HEK293 (cell line): ENCODE data around the gene NKX1-1.

ENCODE experiments used
- CTCF ChIA-PET: fragments of 350-600 bp; formaldehyde crosslinking; extraction: SDS; loops from one replicate; lab custom pipeline; 2021; ENCODE audit warnings: antibody characterized with exemption; lab: Yijun Ruan, JAX
- POLR2A ChIA-PET: fragments of 300-600 bp; formaldehyde crosslinking; extraction: SDS; loops from one replicate; lab custom pipeline; 2020; ENCODE audit warnings: antibody characterized with exemption, inconsistent platforms; lab: Yijun Ruan, JAX
- H3K27ac ChIP-seq: fragments of 200-500 bp; sonication (Bioruptor generic); 2 replicates; pipeline ENCODE4 v1.5.1; 2014; ENCODE audit warnings: low read depth, low read length, control low read depth, inconsistent platforms; ENCODE audit errors: extremely low read depth
- H3K36me3 ChIP-seq, 2 experiments: fragments of 200-500 bp in 1 of 2; sonication (Bioruptor generic) in 1 of 2; 1 replicate in 1 of 2; 2 replicates in 1 of 2; pipeline ENCODE4 v1.5.1; 2014 to 2017; ENCODE audit warnings: inconsistent platforms in 2 of 2, low read length in 2 of 2; ENCODE audit not compliant: control insufficient read depth in 2 of 2, insufficient read depth in 1 of 2
- H3K4me1 ChIP-seq: fragments of 200-500 bp; sonication (Bioruptor generic); 2 replicates; pipeline ENCODE4 v1.5.1; 2014; ENCODE audit warnings: mild to moderate bottlenecking, low read length, inconsistent platforms; ENCODE audit not compliant: control insufficient read depth, insufficient read depth
- H3K4me3 ChIP-seq: 2 replicates; pipeline ENCODE4 v1.5.1; 2011; ENCODE audit warnings: low read depth, mild to moderate bottlenecking, control low read depth, low read length, moderate library complexity
- H3K9me3 ChIP-seq: fragments of 200-500 bp; sonication (Bioruptor generic); 2 replicates; pipeline ENCODE4 v1.5.1; 2014; ENCODE audit warnings: low read depth, low read length, inconsistent platforms; ENCODE audit not compliant: control insufficient read depth, insufficient read depth
- EGR2 ChIP-seq: fragments of 450-650 bp; formaldehyde crosslinking; IDR thresholded peaks from 2 replicates; pipeline ENCODE4 v1.5.1; 2016; ENCODE audit warnings: low read depth, missing biosample characterization, missing genetic modification characterization
- IKZF3 ChIP-seq: fragments of 450-650 bp; IDR thresholded peaks from 2 replicates; pipeline ENCODE4 v1.5.0; 2018; ENCODE audit warnings: missing biosample characterization, mild to moderate bottlenecking, missing genetic modification characterization, moderate library complexity
- KLF1 ChIP-seq: fragments of 450-650 bp; formaldehyde crosslinking; IDR thresholded peaks from 2 replicates; pipeline ENCODE4 v1.5.1; 2016; ENCODE audit warnings: missing biosample characterization, missing genetic modification characterization
- TCF7L2 ChIP-seq: IDR thresholded peaks from 2 replicates; pipeline ENCODE4 v1.6.1; 2011; ENCODE audit warnings: low read depth, mild to moderate bottlenecking, inconsistent platforms, low read length, moderate library complexity, borderline replicate concordance
- ZFHX2 ChIP-seq: fragments of 450-650 bp; formaldehyde crosslinking; conservative IDR thresholded peaks from 2 replicates; pipeline ENCODE4 v1.5.1; 2016; ENCODE audit warnings: missing biosample characterization, missing genetic modification characterization
- ZFP37 ChIP-seq: fragments of 450-650 bp; formaldehyde crosslinking; IDR thresholded peaks from 2 replicates; pipeline ENCODE4 v1.5.1; 2016; ENCODE audit warnings: missing biosample characterization, missing genetic modification characterization
- ZNF121 ChIP-seq: fragments of 450-650 bp; formaldehyde crosslinking; IDR thresholded peaks from 2 replicates; pipeline ENCODE4 v1.5.1; 2016; ENCODE audit warnings: missing biosample characterization, missing genetic modification characterization
- ZNF133 ChIP-seq: fragments of 450-650 bp; formaldehyde crosslinking; IDR thresholded peaks from 2 replicates; pipeline ENCODE4 v1.5.1; 2016; ENCODE audit warnings: missing biosample characterization, missing genetic modification characterization
- ZNF146 ChIP-seq: fragments of 450-650 bp; formaldehyde crosslinking; IDR thresholded peaks from 2 replicates; pipeline ENCODE4 v1.5.1; 2016; ENCODE audit warnings: missing biosample characterization, missing genetic modification characterization
- ZNF292 ChIP-seq: fragments of 450-650 bp; formaldehyde crosslinking; IDR thresholded peaks from 2 replicates; pipeline ENCODE4 v1.5.1; 2016; ENCODE audit warnings: low read depth, missing biosample characterization, missing genetic modification characterization, borderline replicate concordance
- ZNF433 ChIP-seq: fragments of 450-650 bp; formaldehyde crosslinking; IDR thresholded peaks from 2 replicates; pipeline ENCODE4 v1.5.1; 2016; ENCODE audit warnings: missing biosample characterization, missing genetic modification characterization, low read depth
- ZNF473 ChIP-seq: fragments of 450-650 bp; formaldehyde crosslinking; IDR thresholded peaks from 2 replicates; pipeline ENCODE4 v1.5.1; 2017; ENCODE audit warnings: missing biosample characterization, missing genetic modification characterization
- ZNF530 ChIP-seq: fragments of 450-650 bp; formaldehyde crosslinking; IDR thresholded peaks from 2 replicates; pipeline ENCODE4 v1.5.1; 2016; ENCODE audit warnings: low read depth, missing biosample characterization, missing genetic modification characterization
- ZNF544 ChIP-seq: fragments of 450-650 bp; formaldehyde crosslinking; IDR thresholded peaks from 2 replicates; pipeline ENCODE4 v1.5.0; 2017; ENCODE audit warnings: missing biosample characterization, missing genetic modification characterization
- ZNF623 ChIP-seq: fragments of 450-650 bp; formaldehyde crosslinking; IDR thresholded peaks from 2 replicates; pipeline ENCODE4 v1.5.1; 2016; ENCODE audit warnings: missing biosample characterization, missing genetic modification characterization
- ZNF624 ChIP-seq: fragments of 450-650 bp; formaldehyde crosslinking; IDR thresholded peaks from 2 replicates; pipeline ENCODE4 v1.5.1; 2017; ENCODE audit warnings: missing biosample characterization, missing genetic modification characterization
- ZNF76 ChIP-seq: fragments of 450-650 bp; formaldehyde crosslinking; IDR thresholded peaks from 2 replicates; pipeline ENCODE4; 2016; ENCODE audit warnings: low read depth, missing biosample characterization, missing genetic modification characterization, borderline replicate concordance
- ZNF777 ChIP-seq: fragments of 450-650 bp; formaldehyde crosslinking; IDR thresholded peaks from 2 replicates; pipeline ENCODE4 v1.5.1; 2017; ENCODE audit warnings: missing biosample characterization, missing genetic modification characterization, borderline replicate concordance
- TF ChIP-seq, protein P1 (sequence below): fragments of 450-650 bp; formaldehyde crosslinking; IDR thresholded peaks from 2 replicates; pipeline ENCODE4 v1.5.1; 2016; ENCODE audit warnings: missing biosample characterization, missing genetic modification characterization
- TF ChIP-seq, protein P2 (sequence below): fragments of 450-650 bp; formaldehyde crosslinking; IDR thresholded peaks from 2 replicates; pipeline ENCODE4 v1.5.1; 2016; ENCODE audit warnings: missing biosample characterization, missing genetic modification characterization, low read depth

Gene NKX1-1

GRCh38 chr4:1418494-1419285 lies 12.4 kb upstream of the NKX1-1 start:
- TF ChIP-seq ZFHX2 (tag by site-specific recombination) (0 out of 2 replicates have a peak, but pooled peaks have one; percentile 39), EGR2 (tag by site-specific recombination) (peak; percentile 19; the same call in 1 of the 2 replicates), ZNF623 (no peak), KLF1 (tag by site-specific recombination) (peak; percentile 57)
- TF ChIP-seq, all 188 proteins: peak for 3
- Histone ChIP-seq H3K4me3 (no peak overlapping the region), H3K36me3 (no peaks in the 10 kb centered on the region), H3K27ac (no peak overlapping the region), H3K9me3 (no peaks in the 10 kb centered on the region), H3K4me1 (no peaks in the 10 kb centered on the region)
- ChIA-PET CTCF (no interaction called here), POLR2A (no interaction called here)

DNA sequence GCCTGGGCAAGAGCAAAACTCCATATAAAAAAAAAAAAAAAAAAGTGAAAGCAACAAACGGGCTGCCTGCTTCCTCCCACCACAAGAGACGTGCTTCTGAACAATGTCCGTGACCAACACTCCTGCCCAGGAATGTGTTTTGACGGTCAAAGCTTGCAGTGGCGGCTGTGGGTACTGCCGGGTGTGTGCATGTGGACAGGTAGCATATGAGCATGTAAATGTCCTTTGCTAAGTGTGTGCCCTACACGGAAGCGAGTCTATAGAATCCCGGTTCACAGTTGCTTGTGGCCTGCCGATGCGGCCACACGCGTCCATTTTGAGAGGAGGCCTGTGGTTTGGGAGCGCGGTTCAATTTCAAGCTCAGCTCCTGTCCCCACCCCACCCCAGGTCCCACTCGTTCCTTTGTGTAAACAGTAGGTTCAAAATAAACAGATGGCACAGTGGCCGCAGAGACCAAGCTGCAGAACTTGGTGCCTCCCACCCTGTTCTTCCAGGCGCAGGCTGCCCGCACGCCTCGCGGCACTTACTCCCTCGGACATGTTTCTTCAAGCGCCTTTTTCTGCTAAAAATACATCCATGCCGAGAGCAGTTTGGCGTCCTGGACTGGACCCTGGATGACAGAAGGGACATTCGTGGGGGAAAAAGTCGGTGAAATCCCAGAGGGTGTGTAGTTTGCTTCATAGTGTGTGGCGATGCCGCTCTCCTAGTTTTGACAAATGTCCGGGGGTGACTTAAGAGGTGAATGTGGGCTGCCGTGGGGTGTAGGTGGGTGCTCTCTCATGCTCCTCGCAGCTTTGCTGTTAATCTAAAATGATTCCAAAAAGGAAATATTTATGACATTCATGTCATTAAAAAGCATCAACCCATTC lies 11.5 kb upstream of the NKX1-1 start:
- Histone ChIP-seq H3K27ac (no peak overlapping the region), H3K36me3 (no peaks in the 10 kb centered on the region), H3K4me1 (no peaks in the 10 kb centered on the region), H3K4me3 (no peak overlapping the region), H3K9me3 (no peaks in the 10 kb centered on the region)
- CTCF ChIA-PET = no interaction called here
- no peak for TF ChIP-seq ZNF473 (tag by site-specific recombination)
- no peak for TF ChIP-seq ZNF292 (tag by site-specific recombination)
- no peak for TF ChIP-seq IKZF3 (tag by site-specific recombination)
- POLR2A ChIA-PET = no interaction called here

DNA sequence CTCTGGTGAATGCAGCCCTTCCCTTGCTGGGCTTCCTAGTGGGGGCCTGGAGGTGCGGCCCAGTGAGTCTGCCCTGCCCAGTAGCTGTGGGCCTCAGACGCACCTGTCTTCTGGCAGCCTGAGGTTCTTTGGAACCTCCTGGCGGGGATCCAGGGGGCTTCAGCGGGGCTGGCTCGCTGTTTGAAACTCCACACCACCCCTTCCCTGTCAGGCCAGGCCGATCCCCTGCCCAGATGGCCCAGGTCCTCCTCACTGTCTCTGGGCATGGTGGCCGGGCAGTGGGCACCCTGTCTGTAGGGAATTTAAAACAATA lies 10.7 kb upstream of the NKX1-1 start:
- ChIA-PET CTCF (no interaction called here), POLR2A (no interaction called here)
- no peaks in the 10 kb centered on the region for H3K36me3 ChIP-seq
- no peak overlapping the region for H3K27ac ChIP-seq
- TF ChIP-seq ZNF777 (no peak), ZNF133 (tag by site-specific recombination) (no peak), ZNF146 (tag by site-specific recombination) (no peak), TCF7L2 (no peak), ZNF544 (no peak)
- no peak overlapping the region for H3K4me3 ChIP-seq
- no peaks in the 10 kb centered on the region for H3K4me1 ChIP-seq
- no peaks in the 10 kb centered on the region for H3K9me3 ChIP-seq

DNA sequence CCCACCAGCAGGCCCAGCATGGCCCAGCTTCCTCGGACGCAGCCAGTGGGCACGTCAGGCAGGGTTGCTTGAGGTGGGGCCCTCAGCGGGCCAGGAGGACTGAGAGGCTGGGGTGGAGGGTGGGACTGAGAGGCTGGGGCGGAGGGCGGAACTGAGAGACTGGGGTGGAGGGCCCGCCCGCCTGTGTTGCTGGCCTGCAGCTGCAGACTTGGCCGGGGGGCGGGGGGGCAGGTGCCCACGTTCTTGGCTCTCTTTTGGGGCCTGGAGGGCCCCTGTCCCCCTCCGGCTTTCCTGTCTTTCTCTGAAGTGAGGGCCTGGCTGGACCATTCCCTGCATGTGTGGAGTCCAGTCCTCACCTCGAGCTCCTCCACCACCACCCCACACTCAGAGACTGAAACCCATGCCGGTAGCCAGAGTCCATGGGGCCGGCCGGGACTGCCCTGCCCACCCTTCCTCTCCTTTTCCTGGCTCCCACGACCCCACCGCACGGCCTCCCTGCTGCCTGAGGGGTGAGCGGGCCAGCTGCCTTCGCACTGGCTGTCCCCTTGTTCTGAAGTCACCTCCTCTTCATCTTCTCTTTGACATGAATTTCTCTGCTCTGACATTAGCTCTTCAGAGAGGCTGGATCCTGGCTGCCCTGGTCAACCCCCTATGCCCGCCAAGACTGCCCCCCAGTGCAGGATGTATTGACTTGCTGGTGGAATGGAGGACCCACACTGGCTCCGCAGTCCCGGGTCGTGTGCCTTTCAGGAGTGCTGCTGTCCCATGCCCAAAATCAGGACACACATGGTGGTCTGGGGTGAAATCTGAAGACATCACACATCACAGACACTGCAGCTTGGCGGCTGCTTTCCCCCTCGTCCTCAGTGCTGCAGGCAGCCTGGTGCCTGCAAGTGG lies 10.1 kb upstream of the NKX1-1 start:
- H3K36me3 ChIP-seq = no peaks in the 10 kb centered on the region
- no peak overlapping the region for H3K27ac ChIP-seq
- H3K4me3 ChIP-seq = no peak overlapping the region
- ChIA-PET POLR2A (no interaction called here), CTCF (interaction anchor here (0.6 kb wide), 1 partner anchor 48 kb away, joined by 4 read pairs; no protein-coding TSS in a partner anchor)
- TF ChIP-seq ZFP37 (tag by site-specific recombination) = no peak
- peak; percentile 51; the same call in 1 of the 2 replicates for TF ChIP-seq KLF1 (tag by site-specific recombination)
- TF ChIP-seq, protein P1, sequence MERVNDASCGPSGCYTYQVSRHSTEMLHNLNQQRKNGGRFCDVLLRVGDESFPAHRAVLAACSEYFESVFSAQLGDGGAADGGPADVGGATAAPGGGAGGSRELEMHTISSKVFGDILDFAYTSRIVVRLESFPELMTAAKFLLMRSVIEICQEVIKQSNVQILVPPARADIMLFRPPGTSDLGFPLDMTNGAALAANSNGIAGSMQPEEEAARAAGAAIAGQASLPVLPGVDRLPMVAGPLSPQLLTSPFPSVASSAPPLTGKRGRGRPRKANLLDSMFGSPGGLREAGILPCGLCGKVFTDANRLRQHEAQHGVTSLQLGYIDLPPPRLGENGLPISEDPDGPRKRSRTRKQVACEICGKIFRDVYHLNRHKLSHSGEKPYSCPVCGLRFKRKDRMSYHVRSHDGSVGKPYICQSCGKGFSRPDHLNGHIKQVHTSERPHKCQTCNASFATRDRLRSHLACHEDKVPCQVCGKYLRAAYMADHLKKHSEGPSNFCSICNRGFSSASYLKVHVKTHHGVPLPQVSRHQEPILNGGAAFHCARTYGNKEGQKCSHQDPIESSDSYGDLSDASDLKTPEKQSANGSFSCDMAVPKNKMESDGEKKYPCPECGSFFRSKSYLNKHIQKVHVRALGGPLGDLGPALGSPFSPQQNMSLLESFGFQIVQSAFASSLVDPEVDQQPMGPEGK (tag by site-specific recombination) = no peak
- TF ChIP-seq ZNF433 (tag by site-specific recombination) = no peak
- TF ChIP-seq, protein P2, sequence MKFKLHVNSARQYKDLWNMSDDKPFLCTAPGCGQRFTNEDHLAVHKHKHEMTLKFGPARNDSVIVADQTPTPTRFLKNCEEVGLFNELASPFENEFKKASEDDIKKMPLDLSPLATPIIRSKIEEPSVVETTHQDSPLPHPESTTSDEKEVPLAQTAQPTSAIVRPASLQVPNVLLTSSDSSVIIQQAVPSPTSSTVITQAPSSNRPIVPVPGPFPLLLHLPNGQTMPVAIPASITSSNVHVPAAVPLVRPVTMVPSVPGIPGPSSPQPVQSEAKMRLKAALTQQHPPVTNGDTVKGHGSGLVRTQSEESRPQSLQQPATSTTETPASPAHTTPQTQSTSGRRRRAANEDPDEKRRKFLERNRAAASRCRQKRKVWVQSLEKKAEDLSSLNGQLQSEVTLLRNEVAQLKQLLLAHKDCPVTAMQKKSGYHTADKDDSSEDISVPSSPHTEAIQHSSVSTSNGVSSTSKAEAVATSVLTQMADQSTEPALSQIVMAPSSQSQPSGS (tag by site-specific recombination) = no peak
- no peak for TF ChIP-seq ZNF121 (tag by site-specific recombination)
- TF ChIP-seq ZNF76 = no peak
- no peak for TF ChIP-seq ZNF624 (tag by site-specific recombination)
- no peak for TF ChIP-seq ZNF530 (tag by site-specific recombination)
- no peaks in the 10 kb centered on the region for H3K9me3 ChIP-seq
- H3K4me1 ChIP-seq = no peaks in the 10 kb centered on the region
